AG04450 (cell line): ENCODE measurements around the gene TRIM37. TPM values are rescaled to one million over a fixed set of nuclear protein-coding genes. Genes with fewer than 3 reads are reported as not detected.

Experiments
- CTCF ChIA-PET: fragments of 300-600, 350-600 bp; formaldehyde crosslinking; extraction: SDS; loops from one replicate; lab custom pipeline; 2022; ENCODE audit warnings: antibody characterized with exemption, inconsistent platforms; lab: Charles Lee
- POLR2A ChIA-PET: fragments of 350-600 bp; formaldehyde crosslinking; extraction: SDS; loops from one replicate; lab custom pipeline; 2021; ENCODE audit warnings: antibody characterized with exemption, inconsistent platforms; lab: Yijun Ruan, JAX
- DNase-seq: peaks from one replicate; pipeline ENCODE4 v3.0.0-alpha.2; 2011; ENCODE audit warnings: low read depth, low spot score
- H3K27ac ChIP-seq: one replicate; pipeline ENCODE4 v1.5.1; 2012; ENCODE audit warnings: low read depth, low read length, control low read depth
- H3K27me3 ChIP-seq: one replicate; pipeline ENCODE4 v1.6.0; 2012; ENCODE audit warnings: low read length; ENCODE audit not compliant: control insufficient read depth, insufficient read depth
- H3K4me3 ChIP-seq: 2 replicates; pipeline ENCODE4 v1.5.1; 2011; ENCODE audit warnings: mild to moderate bottlenecking, low read depth, low read length, control low read depth
- H3K9me3 ChIP-seq: 2 replicates; pipeline ENCODE4 v1.5.1; 2012; ENCODE audit warnings: low read length; ENCODE audit not compliant: control insufficient read depth, insufficient read depth
- polyA minus RNA-seq: library from RNA; depleted of rRNA, polyadenylated mRNA; stranded (reverse); fragments of >200 nt; gene quantifications from 2 replicates; pipeline ENCODE4 v1.2.3, GENCODE V29; 2011; rRNA and poly(A)+ RNA removed
- polyA plus RNA-seq: library from polyadenylated mRNA; depleted of rRNA; stranded (reverse); fragments of >200 nt; gene quantifications from 2 replicates; pipeline ENCODE4 v1.2.3, GENCODE V29; 2011; rRNA removed
- TF ChIP-seq, protein P1 (sequence below): IDR thresholded peaks from 2 replicates; pipeline ENCODE4 v1.5.1; 2011; ENCODE audit warnings: low read depth, low read length, control low read depth, inconsistent platforms

Gene TRIM37, protein sequence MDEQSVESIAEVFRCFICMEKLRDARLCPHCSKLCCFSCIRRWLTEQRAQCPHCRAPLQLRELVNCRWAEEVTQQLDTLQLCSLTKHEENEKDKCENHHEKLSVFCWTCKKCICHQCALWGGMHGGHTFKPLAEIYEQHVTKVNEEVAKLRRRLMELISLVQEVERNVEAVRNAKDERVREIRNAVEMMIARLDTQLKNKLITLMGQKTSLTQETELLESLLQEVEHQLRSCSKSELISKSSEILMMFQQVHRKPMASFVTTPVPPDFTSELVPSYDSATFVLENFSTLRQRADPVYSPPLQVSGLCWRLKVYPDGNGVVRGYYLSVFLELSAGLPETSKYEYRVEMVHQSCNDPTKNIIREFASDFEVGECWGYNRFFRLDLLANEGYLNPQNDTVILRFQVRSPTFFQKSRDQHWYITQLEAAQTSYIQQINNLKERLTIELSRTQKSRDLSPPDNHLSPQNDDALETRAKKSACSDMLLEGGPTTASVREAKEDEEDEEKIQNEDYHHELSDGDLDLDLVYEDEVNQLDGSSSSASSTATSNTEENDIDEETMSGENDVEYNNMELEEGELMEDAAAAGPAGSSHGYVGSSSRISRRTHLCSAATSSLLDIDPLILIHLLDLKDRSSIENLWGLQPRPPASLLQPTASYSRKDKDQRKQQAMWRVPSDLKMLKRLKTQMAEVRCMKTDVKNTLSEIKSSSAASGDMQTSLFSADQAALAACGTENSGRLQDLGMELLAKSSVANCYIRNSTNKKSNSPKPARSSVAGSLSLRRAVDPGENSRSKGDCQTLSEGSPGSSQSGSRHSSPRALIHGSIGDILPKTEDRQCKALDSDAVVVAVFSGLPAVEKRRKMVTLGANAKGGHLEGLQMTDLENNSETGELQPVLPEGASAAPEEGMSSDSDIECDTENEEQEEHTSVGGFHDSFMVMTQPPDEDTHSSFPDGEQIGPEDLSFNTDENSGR
- polyA plus RNA-seq: 29.1 and 34.8 TPM in 2 replicates
- polyA minus RNA-seq: 55.4 and 60.7 TPM in 2 replicates

DNA sequence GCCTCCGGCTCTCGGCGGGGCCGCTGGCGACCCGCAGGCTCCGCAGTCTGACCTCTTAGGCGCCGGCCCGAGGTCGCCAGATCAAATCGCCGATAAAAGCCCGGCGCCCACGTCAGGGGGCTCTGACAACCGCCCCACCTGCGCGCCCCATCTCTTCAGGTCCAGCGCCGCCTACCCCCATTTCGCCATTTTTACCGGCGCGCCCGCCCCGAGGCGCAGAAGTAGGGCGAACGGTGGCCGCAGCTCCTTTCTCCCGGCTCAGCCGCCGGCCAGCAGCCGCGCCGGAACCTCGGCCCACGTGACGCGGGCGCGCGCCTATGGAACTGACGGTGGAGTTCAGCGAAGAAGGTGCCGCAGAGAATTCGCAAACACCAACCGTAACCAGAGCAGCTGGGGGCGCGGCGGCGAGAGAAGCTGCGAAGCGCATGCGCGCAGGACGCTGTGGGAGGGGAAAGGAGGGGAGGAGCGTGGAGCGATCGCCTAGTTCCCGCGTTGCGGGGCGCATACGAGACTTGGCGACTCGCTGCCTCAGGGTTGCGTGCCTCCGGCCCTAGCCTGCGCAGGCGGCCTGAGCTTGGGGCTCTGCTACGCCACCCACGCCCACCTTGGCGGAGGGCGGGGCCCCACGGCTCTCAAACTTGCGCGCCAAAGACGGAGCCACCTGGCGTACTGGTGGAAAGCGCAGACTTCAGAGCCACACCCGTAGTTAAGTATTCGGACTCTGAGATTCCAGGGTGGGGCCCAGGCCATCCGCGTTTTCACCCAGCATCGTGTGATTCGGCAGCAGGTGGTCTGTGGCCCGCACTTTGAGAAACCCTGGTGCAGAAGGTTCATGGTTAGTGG is at the start of gene TRIM37:
TSS of gene TRIM37 (minus strand) at position 418 of the 843 bp plus-strand sequence. CDS start 419 bp downstream, outside the sequence.
- CTCF ChIA-PET: interaction anchor here (1.8 kb wide), 1 partner anchor 12 kb away, joined by 6 read pairs; no protein-coding TSS in a partner anchor
- peak within 1 kb of the TSS; percentile 96 for H3K27ac ChIP-seq
- DNase-seq: peak; percentile 98
- H3K4me3 ChIP-seq: peak within 1 kb of the TSS; percentile 86
- TF ChIP-seq, protein P1, sequence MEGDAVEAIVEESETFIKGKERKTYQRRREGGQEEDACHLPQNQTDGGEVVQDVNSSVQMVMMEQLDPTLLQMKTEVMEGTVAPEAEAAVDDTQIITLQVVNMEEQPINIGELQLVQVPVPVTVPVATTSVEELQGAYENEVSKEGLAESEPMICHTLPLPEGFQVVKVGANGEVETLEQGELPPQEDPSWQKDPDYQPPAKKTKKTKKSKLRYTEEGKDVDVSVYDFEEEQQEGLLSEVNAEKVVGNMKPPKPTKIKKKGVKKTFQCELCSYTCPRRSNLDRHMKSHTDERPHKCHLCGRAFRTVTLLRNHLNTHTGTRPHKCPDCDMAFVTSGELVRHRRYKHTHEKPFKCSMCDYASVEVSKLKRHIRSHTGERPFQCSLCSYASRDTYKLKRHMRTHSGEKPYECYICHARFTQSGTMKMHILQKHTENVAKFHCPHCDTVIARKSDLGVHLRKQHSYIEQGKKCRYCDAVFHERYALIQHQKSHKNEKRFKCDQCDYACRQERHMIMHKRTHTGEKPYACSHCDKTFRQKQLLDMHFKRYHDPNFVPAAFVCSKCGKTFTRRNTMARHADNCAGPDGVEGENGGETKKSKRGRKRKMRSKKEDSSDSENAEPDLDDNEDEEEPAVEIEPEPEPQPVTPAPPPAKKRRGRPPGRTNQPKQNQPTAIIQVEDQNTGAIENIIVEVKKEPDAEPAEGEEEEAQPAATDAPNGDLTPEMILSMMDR: no peak; the same call in 1 of the 2 replicates
- POLR2A ChIA-PET: interaction anchor here (0.6 to 1.9 kb wide), 8 partner anchors 12 to 475 kb away, joined by 3 to 14 read pairs (median 4); partner anchors contain the start of genes PRR11 and SKA2
- H3K9me3 ChIP-seq: peaks cover 4% of the 10 kb centered on the region; the same call in 1 of the 2 replicates
- no peaks in the 10 kb centered on the region for H3K27me3 ChIP-seq

DNA sequence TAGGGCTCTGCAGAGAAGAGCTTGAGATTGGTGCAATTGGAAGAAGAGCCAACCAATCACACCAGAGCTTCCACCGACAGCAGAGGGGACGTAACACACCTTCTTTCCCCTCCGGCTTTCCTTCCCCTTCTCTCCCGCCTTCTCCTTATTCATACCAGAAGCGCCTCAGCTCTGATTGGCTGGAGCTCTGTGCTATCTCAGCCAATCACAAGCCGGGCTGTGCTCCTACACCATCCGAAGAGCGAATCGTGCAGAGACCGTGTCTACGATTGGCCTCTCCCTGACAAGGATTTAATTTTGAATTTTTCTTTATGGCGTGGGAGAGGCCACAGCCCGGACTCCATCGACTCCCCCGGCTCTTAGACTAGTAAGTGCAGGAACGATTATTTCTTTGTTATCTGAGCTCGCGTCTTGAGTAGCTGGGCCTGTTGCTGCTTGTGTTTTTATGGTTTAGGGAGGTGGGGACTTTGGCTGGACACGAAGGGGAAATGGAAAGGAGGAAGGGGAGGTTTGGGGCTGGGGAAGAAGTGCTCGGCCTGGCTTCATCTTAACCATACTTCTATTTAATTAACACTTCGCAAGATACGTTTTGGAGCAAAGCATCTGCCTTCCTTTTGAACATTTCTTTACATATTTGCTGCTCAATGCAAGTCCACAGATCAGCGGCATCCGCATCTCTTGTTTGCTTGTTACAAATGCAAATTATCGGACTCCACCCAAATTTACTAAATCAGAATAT is 48.9 kb upstream of the TRIM37 start, which contains the start of gene PRR11:
TSS of gene PRR11 (plus strand) at position 308 of the 739 bp plus-strand sequence. CDS start 14,007 bp downstream, outside the sequence.
- Histone ChIP-seq H3K27ac (peak within 1 kb of the TSS; percentile 97), H3K27me3 (no peaks in the 10 kb centered on the region), H3K4me3 (peak within 1 kb of the TSS; percentile 92), H3K9me3 (no peaks in the 10 kb centered on the region)
- ChIA-PET POLR2A (interaction anchor here (0.9 to 2.1 kb wide), 4 partner anchors 49 to 525 kb away, joined by 3 to 12 read pairs (median 6); partner anchors contain the start of gene TRIM37), CTCF (interaction anchor here (0.9 kb wide), 1 partner anchor 11 kb away, joined by 4 read pairs; no protein-coding TSS in a partner anchor)
- DNase-seq: peak; percentile 100
- TF ChIP-seq, protein P1: no peak

DNA sequence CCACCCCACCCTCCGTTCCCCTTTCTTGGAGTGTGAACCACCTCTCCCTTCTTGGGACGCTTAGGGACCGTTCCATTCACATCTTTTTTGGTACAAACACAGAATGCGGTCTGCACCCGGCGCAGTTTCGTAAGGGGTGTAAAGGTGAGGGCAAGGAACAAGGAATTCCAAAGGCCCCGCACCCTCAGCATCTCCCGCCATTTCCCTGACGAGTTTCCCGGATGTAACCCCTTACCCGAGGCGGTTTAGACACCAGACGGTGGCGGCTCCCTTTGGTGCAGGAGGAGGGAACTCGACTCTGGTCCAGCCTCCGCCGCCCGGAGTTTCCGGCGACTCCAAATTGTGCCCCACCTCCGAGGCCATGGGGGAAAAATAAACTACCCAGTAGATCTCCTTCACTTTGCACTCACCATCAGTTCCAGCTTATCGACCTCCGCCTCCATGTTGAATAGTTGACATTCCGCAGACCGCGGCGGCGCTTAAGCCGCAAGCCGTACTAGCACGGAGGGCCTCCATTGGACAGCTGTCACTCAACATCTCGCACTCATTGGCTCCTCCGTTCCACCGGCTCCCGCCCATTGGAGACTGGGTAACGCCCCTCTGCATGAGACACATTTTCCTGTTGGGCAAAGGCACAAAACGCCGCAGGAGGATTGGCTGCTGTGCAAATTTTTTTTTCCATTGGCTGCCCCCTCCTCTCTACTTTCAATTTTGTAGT is 48.2 kb upstream of the TRIM37 start, which contains the start of gene SKA2:
TSS of gene SKA2 (minus strand) at position 466 of the 718 bp plus-strand sequence. CDS start at position 443, 23 bp downstream.
- Histone ChIP-seq H3K9me3 (no peaks in the 10 kb centered on the region), H3K27ac (peak within 1 kb of the TSS; percentile 97), H3K4me3 (peak within 1 kb of the TSS; percentile 92), H3K27me3 (no peaks in the 10 kb centered on the region)
- ChIA-PET CTCF (interaction anchor here (0.9 kb wide), 1 partner anchor 11 kb away, joined by 4 read pairs; no protein-coding TSS in a partner anchor), POLR2A (interaction anchor here (0.9 to 2.1 kb wide), 4 partner anchors 48 to 524 kb away, joined by 3 to 12 read pairs (median 6); partner anchors contain the start of gene TRIM37)
- TF ChIP-seq, protein P1: no peak
- no peak for DNase-seq
